ENCODE results near the gene DGKG.

DNA sequence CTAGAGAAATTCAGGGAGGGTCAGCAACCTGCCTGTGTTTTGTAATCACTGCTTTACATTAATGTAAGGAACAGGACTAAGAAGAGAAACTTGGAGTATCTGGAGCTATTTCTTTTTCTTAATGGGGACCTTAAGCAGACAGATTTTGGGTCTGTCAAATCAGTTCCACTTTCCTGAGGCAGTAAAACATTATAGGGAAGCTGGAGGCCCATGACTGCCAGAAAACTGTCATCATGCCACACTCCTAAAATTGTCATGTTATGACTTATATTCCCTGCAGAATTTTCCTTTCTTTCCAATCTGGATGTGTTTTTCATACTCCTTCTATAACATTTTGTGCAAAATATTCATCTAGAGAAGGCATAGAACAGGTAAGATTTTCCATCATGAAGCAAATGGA lies 28.8 kb downstream of the DGKG start:
- TF ChIP-seq, protein P1, sequence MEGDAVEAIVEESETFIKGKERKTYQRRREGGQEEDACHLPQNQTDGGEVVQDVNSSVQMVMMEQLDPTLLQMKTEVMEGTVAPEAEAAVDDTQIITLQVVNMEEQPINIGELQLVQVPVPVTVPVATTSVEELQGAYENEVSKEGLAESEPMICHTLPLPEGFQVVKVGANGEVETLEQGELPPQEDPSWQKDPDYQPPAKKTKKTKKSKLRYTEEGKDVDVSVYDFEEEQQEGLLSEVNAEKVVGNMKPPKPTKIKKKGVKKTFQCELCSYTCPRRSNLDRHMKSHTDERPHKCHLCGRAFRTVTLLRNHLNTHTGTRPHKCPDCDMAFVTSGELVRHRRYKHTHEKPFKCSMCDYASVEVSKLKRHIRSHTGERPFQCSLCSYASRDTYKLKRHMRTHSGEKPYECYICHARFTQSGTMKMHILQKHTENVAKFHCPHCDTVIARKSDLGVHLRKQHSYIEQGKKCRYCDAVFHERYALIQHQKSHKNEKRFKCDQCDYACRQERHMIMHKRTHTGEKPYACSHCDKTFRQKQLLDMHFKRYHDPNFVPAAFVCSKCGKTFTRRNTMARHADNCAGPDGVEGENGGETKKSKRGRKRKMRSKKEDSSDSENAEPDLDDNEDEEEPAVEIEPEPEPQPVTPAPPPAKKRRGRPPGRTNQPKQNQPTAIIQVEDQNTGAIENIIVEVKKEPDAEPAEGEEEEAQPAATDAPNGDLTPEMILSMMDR (IDR thresholded peaks at IDR 0.05) = no peak
- TF ChIP-seq POLR2A (IDR thresholded peaks at IDR 0.05) = no peak
- no peak for TF ChIP-seq EP300 (IDR thresholded peaks at IDR 0.05)
- TF ChIP-seq POLR2AphosphoS5 (IDR thresholded peaks at IDR 0.05) = no peak
